Gastrocnemius medialis (tissue), 4 donors: ENCODE measurements around the gene BEND7. TPM values are rescaled to one million over a fixed set of nuclear protein-coding genes. Genes with fewer than 3 reads are reported as not detected.

Source experiments
- ATAC-seq, 2 donors: fragments of 150-250 bp; one replicate each; pipeline ENCODE4 v1.9.1; 2016
- DNase-seq, 2 donors: peaks; one replicate each; pipeline ENCODE4 v3.0.0-alpha.2; 2019
- H3K27ac ChIP-seq, 4 donors: fragments of 200-600 bp; sonication (generic); 1 replicate in 1 of 4; 2 replicates in 3 of 4; pipeline ENCODE4 v1.5.1; 2016 to 2018; ENCODE audit warnings: mild to moderate bottlenecking in 2 of 4, moderate library complexity in 1 of 4
- H3K27me3 ChIP-seq, 3 donors: fragments of 200-600 bp; sonication (generic) in 2 of 3; 1 replicate in 1 of 3; 2 replicates in 2 of 3; pipeline versions ENCODE4 v1.5.1 to v1.6.0; 2016 to 2019; ENCODE audit warnings: mild to moderate bottlenecking in 1 of 3, moderate library complexity in 1 of 3
- H3K36me3 ChIP-seq, 2 donors: fragments of 200-600 bp; sonication (generic) in 1 of 2; one replicate each; pipeline ENCODE4 v1.5.1; 2017 to 2018
- H3K4me1 ChIP-seq, 2 donors: fragments of 200-600 bp; sonication (generic) in 1 of 2; one replicate each; pipeline ENCODE4 v1.5.1; 2016 to 2017; ENCODE audit warnings: mild to moderate bottlenecking in 2 of 2
- H3K4me3 ChIP-seq, 4 donors: fragments of 200-600 bp; sonication (generic) in 3 of 4; 1 replicate in 1 of 4; 2 replicates in 3 of 4; pipeline ENCODE4 v1.5.1; 2016 to 2019; ENCODE audit warnings: mild to moderate bottlenecking in 2 of 4
- H3K9me3 ChIP-seq, 3 donors: fragments of 200-600 bp; sonication (generic) in 2 of 3; 1 replicate in 1 of 3; 2 replicates in 2 of 3; pipeline ENCODE4 v1.5.1; 2016 to 2019
- POLR2A ChIP-seq, 2 donors: fragments of 450-650 bp; IDR thresholded peaks; one replicate each; pipeline ENCODE4 v1.6.1; 2017; ENCODE audit warnings: antibody characterized with exemption in 2 of 2, mild to moderate bottlenecking in 2 of 2, moderate library complexity in 2 of 2
- in situ Hi-C, 4 donors: fragments of 200-750 bp; cut with MboI; loops; one replicate each; pipeline versions ENCODE4 v1.15.0 to v1.8.0; 2017; ENCODE audit warnings: low sequenced_read_pairs in 4 of 4
- intact Hi-C: fragments of 100-400 bp; cut with DNase I; formaldehyde crosslinking; loops from one replicate; pipeline ENCODE4 v1.15.1; 2023; ENCODE audit warnings: low total_unique reads
- total RNA-seq, 4 donors: library from RNA; depleted of rRNA; stranded (reverse); fragments of >200 nt; gene quantifications; one replicate each; pipeline versions ENCODE4 v1.1.0 to v1.2.3, GENCODE V29; 2016
- TF ChIP-seq, protein P1 (sequence below), 5 experiments: fragments of 450-650 bp in 3 of 5; fragments of 200-600 bp in 2 of 5; sonication (generic) in 2 of 5; IDR thresholded peaks in 4 of 5; conservative IDR thresholded peaks in 1 of 5; 1 replicate in 4 of 5; 2 replicates in 1 of 5; pipeline ENCODE4 v1.5.1; 2016 to 2019; ENCODE audit warnings: antibody characterized with exemption in 5 of 5, mild to moderate bottlenecking in 3 of 5, moderate library complexity in 3 of 5

Gene BEND7
- total RNA-seq, 4 donors from 2014 or later: 23.6 to 35.5 (median 26.1) TPM

DNA sequence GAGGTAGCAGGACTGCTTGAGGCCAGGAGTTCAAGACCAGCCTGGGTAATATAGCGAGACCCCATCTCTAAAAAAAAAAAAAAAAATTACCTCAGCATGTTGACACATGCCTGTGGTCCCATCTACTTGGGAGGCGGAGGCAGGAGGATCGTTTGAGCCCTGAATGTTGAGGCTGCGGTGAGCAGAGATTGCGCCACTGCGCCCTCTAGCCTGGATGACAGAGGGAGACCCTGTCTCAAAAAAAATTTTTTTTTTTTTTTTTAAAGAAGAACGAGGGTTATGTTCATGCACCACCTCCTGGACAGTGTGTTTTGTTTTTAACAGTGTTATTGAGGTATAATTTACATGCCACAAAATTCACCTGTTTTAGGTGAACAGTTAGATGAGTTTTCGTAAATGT, 129.6 kb downstream of the BEND7 start:
- in situ Hi-C loops: no loop called here
- Histone ChIP-seq H3K4me3 (no peak overlapping the region), H3K36me3 (no peaks in the 10 kb centered on the region), H3K27ac (no peak overlapping the region), H3K27me3 (peaks cover 0 to 3% (median 0%) of the 10 kb centered on the region in 3 donors), H3K4me1 (no peaks in the 10 kb centered on the region), H3K9me3 (no peaks in the 10 kb centered on the region)
- ATAC-seq: no peak
- DNase-seq: no peak
- intact Hi-C loops: no loop called here
- TF ChIP-seq, protein P1, sequence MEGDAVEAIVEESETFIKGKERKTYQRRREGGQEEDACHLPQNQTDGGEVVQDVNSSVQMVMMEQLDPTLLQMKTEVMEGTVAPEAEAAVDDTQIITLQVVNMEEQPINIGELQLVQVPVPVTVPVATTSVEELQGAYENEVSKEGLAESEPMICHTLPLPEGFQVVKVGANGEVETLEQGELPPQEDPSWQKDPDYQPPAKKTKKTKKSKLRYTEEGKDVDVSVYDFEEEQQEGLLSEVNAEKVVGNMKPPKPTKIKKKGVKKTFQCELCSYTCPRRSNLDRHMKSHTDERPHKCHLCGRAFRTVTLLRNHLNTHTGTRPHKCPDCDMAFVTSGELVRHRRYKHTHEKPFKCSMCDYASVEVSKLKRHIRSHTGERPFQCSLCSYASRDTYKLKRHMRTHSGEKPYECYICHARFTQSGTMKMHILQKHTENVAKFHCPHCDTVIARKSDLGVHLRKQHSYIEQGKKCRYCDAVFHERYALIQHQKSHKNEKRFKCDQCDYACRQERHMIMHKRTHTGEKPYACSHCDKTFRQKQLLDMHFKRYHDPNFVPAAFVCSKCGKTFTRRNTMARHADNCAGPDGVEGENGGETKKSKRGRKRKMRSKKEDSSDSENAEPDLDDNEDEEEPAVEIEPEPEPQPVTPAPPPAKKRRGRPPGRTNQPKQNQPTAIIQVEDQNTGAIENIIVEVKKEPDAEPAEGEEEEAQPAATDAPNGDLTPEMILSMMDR (IDR thresholded peaks at IDR 0.05 in 4 of 5, conservative IDR thresholded peaks at IDR 0.05 in 1 of 5): no peak
- no peak for TF ChIP-seq POLR2A (IDR thresholded peaks at IDR 0.05)

DNA sequence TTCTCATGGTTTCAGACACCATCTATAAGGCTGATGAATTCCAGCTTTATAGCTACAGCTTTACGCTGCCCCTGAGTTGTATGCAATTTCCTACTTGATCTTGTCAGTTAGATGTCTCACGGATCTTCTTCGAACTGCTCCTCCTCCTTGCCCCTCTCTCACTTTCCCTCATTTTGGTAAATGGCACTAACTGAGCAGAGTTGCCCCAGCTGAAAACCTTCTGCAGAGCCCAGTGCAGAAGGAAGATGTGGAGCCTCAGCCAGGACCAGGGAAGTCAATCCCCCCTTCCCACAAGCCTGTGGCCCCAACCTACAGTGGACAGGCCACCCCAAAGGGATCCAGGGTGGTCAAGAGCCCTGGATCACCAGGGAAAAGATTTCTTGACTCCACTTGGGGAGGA, 131.8 kb downstream of the BEND7 start:
- no peak for DNase-seq
- ATAC-seq: no peak
- Histone ChIP-seq H3K9me3 (no peaks in the 10 kb centered on the region), H3K4me3 (no peak overlapping the region), H3K4me1 (no peaks in the 10 kb centered on the region), H3K27me3 (peaks cover 0 to 3% (median 0%) of the 10 kb centered on the region in 3 donors), H3K36me3 (no peaks in the 10 kb centered on the region), H3K27ac (no peak overlapping the region)
- in situ Hi-C loops (no loop called here), intact Hi-C loops (no loop called here)
- no peak for TF ChIP-seq POLR2A (IDR thresholded peaks at IDR 0.05)
- TF ChIP-seq, protein P1 (IDR thresholded peaks at IDR 0.05 in 4 of 5, conservative IDR thresholded peaks at IDR 0.05 in 1 of 5): no peak

DNA sequence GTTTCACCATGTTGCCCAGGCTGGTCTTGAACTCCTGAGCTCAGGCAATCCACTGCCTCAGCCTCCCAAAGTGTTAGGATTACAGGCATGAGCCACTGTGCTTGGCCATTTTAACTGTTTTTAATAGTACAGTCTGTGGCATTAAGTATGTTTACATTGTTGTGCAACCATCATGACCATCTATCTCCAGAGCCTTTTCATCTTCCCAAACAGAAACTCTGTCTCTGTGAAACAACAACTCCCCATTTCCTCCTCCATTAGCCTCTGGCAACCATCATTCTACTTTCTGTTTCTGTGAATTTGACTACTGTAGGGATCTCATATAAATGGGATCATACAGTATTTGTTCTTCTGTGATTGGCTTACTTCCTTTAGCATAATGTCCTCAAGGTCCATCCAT, 132.4 kb downstream of the BEND7 start:
- ATAC-seq: no peak
- H3K4me1 ChIP-seq: no peaks in the 10 kb centered on the region
- intact Hi-C loops: no loop called here

DNA sequence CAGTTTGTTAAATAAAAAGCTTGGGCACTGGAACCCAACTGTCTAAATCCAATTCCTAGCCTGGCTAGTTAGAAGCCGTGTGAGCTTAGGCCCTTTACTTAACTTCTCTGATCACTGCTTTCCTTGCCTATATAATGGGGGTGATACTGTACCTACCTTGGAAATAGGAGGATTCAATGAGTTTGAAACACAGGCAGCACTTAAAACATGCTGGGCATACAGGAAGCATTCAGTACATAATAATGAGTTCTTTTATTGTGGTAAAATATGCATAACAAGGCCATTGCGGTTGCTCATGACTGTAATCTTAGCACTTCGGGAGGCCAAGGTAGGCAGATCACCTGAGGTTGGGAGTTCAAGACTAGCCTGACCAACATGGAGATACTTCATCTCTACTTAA, 133.3 kb downstream of the BEND7 start:
- H3K4me3 ChIP-seq: no peak overlapping the region
- ATAC-seq (no peak), DNase-seq (no peak)
- no peaks in the 10 kb centered on the region for H3K9me3 ChIP-seq
- TF ChIP-seq, protein P1 (IDR thresholded peaks at IDR 0.05 in 4 of 5, conservative IDR thresholded peaks at IDR 0.05 in 1 of 5): no peak
- no peak for TF ChIP-seq POLR2A (IDR thresholded peaks at IDR 0.05)
- H3K27me3 ChIP-seq: no peaks in the 10 kb centered on the region
- peaks cover 0 to 2% of the 10 kb centered on the region in 2 donors for H3K4me1 ChIP-seq
- intact Hi-C loops: no loop called here
- H3K36me3 ChIP-seq: no peaks in the 10 kb centered on the region
- no peak overlapping the region for H3K27ac ChIP-seq
- in situ Hi-C loops: no loop called here

More for the DNA sequence above, 132.4 kb downstream of the BEND7 start:
- Histone ChIP-seq H3K36me3 (no peaks in the 10 kb centered on the region), H3K27ac (no peak overlapping the region), H3K4me3 (no peak overlapping the region), H3K27me3 (peaks cover 0 to 3% (median 0%) of the 10 kb centered on the region in 3 donors), H3K9me3 (no peaks in the 10 kb centered on the region)
- TF ChIP-seq POLR2A (IDR thresholded peaks at IDR 0.05): no peak
- TF ChIP-seq, protein P1 (IDR thresholded peaks at IDR 0.05 in 4 of 5, conservative IDR thresholded peaks at IDR 0.05 in 1 of 5): no peak
- in situ Hi-C loops: no loop called here
- no peak for DNase-seq

DNA sequence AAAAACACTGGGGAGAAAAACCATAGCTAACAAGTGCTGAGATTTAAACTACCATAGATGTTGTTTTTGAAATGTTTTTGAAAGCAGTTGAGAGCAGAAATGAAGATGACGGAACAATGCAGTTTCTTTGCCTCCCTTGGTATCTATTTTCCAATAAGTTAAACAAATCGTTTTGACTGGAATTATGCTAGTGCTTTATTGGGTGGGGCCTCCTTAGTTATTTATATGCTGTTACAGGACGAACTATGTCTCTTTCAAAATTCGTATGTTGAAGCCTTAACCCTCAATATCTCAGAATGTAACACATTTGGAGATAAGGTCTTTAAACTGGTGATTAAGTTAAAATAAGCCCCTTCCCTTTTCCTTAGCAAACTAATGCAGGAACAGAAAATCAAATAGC, 135.2 kb downstream of the BEND7 start:
- H3K36me3 ChIP-seq: no peaks in the 10 kb centered on the region
- no peak for DNase-seq
- H3K4me1 ChIP-seq: peaks cover 0 to 3% of the 10 kb centered on the region in 2 donors
- H3K9me3 ChIP-seq: no peaks in the 10 kb centered on the region
- intact Hi-C loops: no loop called here
- no peak overlapping the region for H3K4me3 ChIP-seq
- in situ Hi-C loops: no loop called here
- no peak overlapping the region for H3K27ac ChIP-seq
- ATAC-seq: no peak
- no peaks in the 10 kb centered on the region for H3K27me3 ChIP-seq
- TF ChIP-seq, protein P1 (IDR thresholded peaks at IDR 0.05 in 4 of 5, conservative IDR thresholded peaks at IDR 0.05 in 1 of 5): no peak
